Mucosa of rectum (tissue), 2 donors: ENCODE measurements around the gene PSD4.
A peak's percentile ranks its signal among the peaks of the same experiment; 100 is the strongest.

Experiments
- H3K27ac ChIP-seq, 2 donors: one replicate each; pipeline ENCODE4 v1.7.0; 2013; ENCODE audit warnings: inconsistent platforms in 2 of 2, low read depth in 2 of 2, low read length in 2 of 2
- H3K27me3 ChIP-seq, 2 donors: one replicate each; pipeline ENCODE4 v1.7.0; 2013; ENCODE audit warnings: low read length in 2 of 2; ENCODE audit not compliant: control insufficient read depth in 2 of 2, insufficient read depth in 2 of 2
- H3K36me3 ChIP-seq, 2 donors: one replicate each; pipeline ENCODE4 v1.7.0; 2013; ENCODE audit warnings: low read length in 2 of 2; ENCODE audit not compliant: control insufficient read depth in 2 of 2, insufficient read depth in 2 of 2
- H3K4me1 ChIP-seq, 2 donors: one replicate each; pipeline ENCODE4 v1.7.0; 2013; ENCODE audit warnings: low read length in 2 of 2, mild to moderate bottlenecking in 1 of 2; ENCODE audit not compliant: control insufficient read depth in 2 of 2, insufficient read depth in 2 of 2
- H3K4me3 ChIP-seq, 2 donors: one replicate each; pipeline ENCODE4 v1.7.0; 2013; ENCODE audit warnings: low read length in 2 of 2
- H3K9ac ChIP-seq, 2 donors: one replicate each; pipeline ENCODE4 v1.7.0; 2013; ENCODE audit warnings: low read length in 2 of 2, low read depth in 1 of 2, mild to moderate bottlenecking in 1 of 2
- H3K9me3 ChIP-seq, 2 donors: one replicate each; pipeline ENCODE4 v1.7.0; 2013; ENCODE audit warnings: low read length in 2 of 2; ENCODE audit not compliant: control insufficient read depth in 2 of 2
- donor health status: healthy.
- donor health status: Normal muscosa, but diverticular disease.

Gene PSD4

DNA sequence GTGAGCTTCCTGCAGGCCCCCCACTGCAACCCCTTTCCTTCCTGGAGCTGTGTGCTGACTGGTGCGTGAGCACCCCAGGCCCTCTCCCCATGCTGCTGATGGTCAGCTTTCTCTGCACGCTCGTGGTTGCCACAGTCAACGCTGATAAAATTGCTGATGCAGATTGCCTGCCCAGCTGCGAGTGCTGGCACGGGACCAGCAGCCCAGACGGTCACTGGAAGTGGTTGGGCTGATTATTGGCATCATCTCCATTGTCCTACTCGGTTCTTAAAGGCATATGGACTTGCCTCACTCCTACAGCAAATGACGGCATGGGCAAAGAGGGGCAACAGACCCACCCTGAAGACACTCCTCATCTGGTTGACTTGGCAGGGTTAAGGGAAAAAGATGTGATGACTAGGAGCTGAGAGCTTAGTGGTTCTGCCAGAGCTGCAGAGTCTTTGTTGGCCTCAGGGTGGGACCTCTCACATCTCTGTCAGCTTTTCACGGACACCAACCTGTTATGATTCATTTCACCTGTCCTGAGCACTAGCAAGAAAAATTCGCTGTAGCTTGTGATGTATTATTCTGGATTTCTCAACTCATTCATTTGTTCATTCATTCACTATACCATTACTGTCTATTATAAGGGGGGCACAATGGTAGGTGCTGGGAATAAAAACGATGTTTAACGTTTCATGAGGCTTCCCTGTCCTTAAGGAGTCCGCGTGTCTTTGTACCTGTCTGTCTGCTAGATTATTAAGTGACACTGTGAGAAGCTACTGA lies 66.6 kb downstream of the PSD4 start:
- H3K4me1 ChIP-seq = peaks cover 5 to 16% of the 10 kb centered on the region in 2 donors
- peak overlapping the region in 1 of 2 donors; percentile 20 for H3K27ac ChIP-seq
- H3K9ac ChIP-seq = no peak overlapping the region

GRCh38 chr2:113240915-113241911 lies 67.4 kb downstream of the PSD4 start:
- Histone ChIP-seq H3K4me1 (peaks cover 5 to 16% of the 10 kb centered on the region in 2 donors), H3K4me3 (no peak overlapping the region), H3K27ac (no peak overlapping the region)

More for the DNA sequence above, 66.6 kb downstream of the PSD4 start:
- Histone ChIP-seq H3K4me3 (peak overlapping the region in 1 of 2 donors; percentile 15), H3K9me3 (no peaks in the 10 kb centered on the region), H3K36me3 (no peaks in the 10 kb centered on the region), H3K27me3 (no peaks in the 10 kb centered on the region)

DNA sequence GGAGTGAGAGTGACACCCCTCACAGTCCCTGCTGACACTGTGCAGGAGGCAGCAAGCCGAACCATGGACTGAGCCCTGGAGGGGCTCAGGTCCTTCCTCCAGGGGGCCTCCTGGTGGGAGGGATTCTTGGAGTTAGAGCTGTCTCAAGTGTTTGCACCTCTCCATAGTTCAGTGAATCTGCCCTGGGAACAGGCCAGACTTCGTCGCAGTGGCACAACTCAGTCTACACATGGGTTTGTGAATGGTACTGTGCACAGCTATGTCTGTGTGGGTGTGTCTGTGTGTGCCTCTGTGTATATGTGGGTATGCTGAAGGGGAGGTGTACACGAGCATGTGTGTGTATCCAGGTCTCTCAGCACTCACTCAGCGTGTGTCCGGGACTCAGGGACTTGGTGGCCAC lies 68.6 kb downstream of the PSD4 start:
- H3K9ac ChIP-seq = no peak overlapping the region
- peaks cover 5 to 16% of the 10 kb centered on the region in 2 donors for H3K4me1 ChIP-seq
- no peak overlapping the region for H3K4me3 ChIP-seq
- H3K9me3 ChIP-seq = no peaks in the 10 kb centered on the region
- H3K27me3 ChIP-seq = no peaks in the 10 kb centered on the region
- no peak overlapping the region for H3K27ac ChIP-seq
- no peaks in the 10 kb centered on the region for H3K36me3 ChIP-seq

More at GRCh38 chr2:113240915-113241911, 67.4 kb downstream of the PSD4 start:
- no peaks in the 10 kb centered on the region for H3K9me3 ChIP-seq
- H3K27me3 ChIP-seq = no peaks in the 10 kb centered on the region
- H3K36me3 ChIP-seq = no peaks in the 10 kb centered on the region
- no peak overlapping the region for H3K9ac ChIP-seq

DNA sequence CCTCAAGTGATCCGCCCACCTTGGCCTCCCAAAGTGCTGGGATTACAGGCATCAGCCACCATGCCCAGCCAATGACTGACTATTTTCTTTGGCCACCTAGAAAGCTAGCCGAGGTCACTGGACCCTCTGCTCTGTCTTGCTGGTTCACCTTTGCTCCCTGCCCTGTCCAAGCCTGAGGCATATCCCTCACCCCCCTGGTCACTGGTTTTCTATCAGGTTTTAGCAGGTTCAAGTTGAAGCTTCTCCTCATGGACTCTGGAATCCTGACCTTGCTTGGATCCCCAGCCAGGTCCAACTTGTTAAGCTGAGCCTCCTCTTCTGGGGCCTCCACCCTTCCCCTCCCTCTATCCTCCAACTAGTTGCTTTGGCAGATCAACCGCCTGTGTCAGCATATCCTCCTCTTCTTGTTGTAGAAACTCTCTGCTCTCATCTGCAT lies 71.5 kb downstream of the PSD4 start:
- H3K4me3 ChIP-seq = no peak overlapping the region
- H3K36me3 ChIP-seq = no peaks in the 10 kb centered on the region
- H3K27ac ChIP-seq = no peak overlapping the region
- H3K9ac ChIP-seq = no peak overlapping the region
- H3K27me3 ChIP-seq = no peaks in the 10 kb centered on the region
- H3K9me3 ChIP-seq = no peaks in the 10 kb centered on the region
- H3K4me1 ChIP-seq = peaks cover 0 to 9% of the 10 kb centered on the region in 2 donors

- no peaks in the 10 kb centered on the region for H3K27me3 ChIP-seq
- H3K4me1 ChIP-seq = no peaks in the 10 kb centered on the region
- no peaks in the 10 kb centered on the region for H3K9me3 ChIP-seq
- no peaks in the 10 kb centered on the region for H3K36me3 ChIP-seq
- H3K4me3 ChIP-seq = no peak overlapping the region
- H3K9ac ChIP-seq = no peak overlapping the region
- no peak overlapping the region for H3K27ac ChIP-seq
Observed at GRCh38 chr2:113246606-113247005, 72.8 kb downstream of the PSD4 start.

DNA sequence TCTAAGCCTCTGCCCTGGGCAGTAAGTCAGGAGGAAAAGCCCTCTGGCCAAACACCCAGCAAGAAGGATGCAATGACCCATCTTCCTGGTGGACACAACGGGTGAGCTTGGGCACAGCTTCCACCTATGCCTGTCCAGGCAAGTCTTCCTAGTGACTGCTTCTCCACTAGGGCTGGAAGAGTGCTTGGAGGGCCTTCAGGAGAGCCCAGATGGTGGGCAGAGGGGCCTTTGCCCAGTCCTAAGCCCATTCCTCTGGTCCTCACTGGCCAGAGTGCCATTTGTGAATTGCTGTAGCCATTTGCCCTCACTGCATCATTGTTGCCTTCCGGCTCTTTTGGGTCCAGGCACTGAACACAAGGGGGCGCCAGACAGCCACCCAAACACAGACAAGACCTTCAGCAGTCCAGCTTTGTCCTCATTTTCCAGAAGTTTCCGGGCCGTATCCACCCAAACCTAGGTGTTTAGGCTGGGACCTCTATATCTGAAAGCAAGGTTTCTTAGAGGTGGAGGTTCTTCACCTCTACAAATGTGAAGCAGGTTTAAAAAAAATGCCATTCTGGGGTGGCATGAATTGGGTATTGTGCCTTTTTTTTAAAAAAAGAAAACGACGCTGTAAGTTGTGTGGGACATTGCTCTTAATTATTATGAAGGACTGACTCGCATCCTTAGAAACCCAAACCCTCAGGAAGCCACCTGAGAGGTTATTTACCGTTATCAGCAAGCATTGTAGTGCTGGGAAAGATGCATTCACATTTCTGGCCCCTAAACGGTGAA lies 75.4 kb downstream of the PSD4 start:
- Histone ChIP-seq H3K9ac (peak overlapping the region in 1 of 2 donors; percentile 8), H3K36me3 (no peaks in the 10 kb centered on the region), H3K4me3 (no peak overlapping the region), H3K27me3 (no peaks in the 10 kb centered on the region), H3K27ac (no peak overlapping the region), H3K9me3 (no peaks in the 10 kb centered on the region), H3K4me1 (no peaks in the 10 kb centered on the region)

DNA sequence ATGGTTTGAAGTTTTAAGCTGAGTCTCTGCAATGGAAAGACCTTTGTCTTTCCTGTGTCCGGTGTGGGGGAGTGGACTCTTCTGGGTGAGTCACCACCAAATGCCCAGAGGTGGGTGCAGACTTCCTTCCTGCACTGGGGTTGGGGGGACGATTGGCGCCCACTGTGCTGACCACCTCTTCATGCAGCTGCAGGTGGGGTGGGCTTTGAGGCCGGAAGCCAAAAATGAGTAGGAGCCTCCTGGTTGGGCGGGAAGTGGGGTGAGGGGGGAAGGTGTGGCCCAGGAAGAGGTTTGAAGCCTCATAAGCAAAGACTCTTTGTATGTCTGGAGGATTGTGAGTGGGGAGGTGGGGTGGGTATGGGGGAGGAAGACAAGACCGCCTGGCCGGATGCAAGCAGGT lies 77.3 kb downstream of the PSD4 start:
- H3K9ac ChIP-seq = no peak overlapping the region
- no peak overlapping the region for H3K4me3 ChIP-seq
- H3K9me3 ChIP-seq = no peaks in the 10 kb centered on the region
- no peaks in the 10 kb centered on the region for H3K36me3 ChIP-seq
- H3K27me3 ChIP-seq = no peaks in the 10 kb centered on the region
- H3K4me1 ChIP-seq = no peaks in the 10 kb centered on the region
- no peak overlapping the region for H3K27ac ChIP-seq

DNA sequence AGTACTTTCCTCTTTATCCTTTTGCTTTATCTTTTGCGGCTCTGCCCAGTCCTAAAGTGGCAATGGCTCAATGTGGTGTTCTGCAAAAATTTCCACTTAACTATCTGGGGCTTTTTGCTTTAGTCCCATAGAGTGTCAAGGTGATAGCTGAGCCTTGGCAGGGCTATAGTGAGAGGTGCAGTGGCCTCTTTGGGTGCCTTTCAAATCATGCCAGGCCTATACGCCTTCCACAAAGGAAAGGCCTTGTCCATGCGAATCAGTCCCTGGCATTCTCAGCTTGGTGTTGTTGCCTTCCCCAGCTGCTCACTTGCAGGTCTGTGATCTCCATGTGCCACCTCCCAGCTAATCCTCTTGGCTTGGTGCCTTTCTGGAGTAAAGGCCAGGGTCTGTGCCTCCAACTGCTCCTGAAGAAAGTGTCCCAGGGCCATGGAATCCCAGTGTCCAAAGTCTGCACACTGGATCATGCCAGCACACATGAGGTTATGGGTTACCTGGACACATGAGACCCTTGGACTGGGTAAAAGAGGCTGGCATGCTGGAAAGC lies 78.3 kb downstream of the PSD4 start:
- Histone ChIP-seq H3K27me3 (no peaks in the 10 kb centered on the region), H3K27ac (no peak overlapping the region), H3K36me3 (no peaks in the 10 kb centered on the region), H3K9me3 (no peaks in the 10 kb centered on the region), H3K9ac (no peak overlapping the region), H3K4me1 (no peaks in the 10 kb centered on the region), H3K4me3 (no peak overlapping the region)

- Histone ChIP-seq H3K4me1 (no peaks in the 10 kb centered on the region), H3K9me3 (no peaks in the 10 kb centered on the region), H3K36me3 (no peaks in the 10 kb centered on the region), H3K27ac (no peak overlapping the region), H3K9ac (no peak overlapping the region), H3K27me3 (no peaks in the 10 kb centered on the region), H3K4me3 (no peak overlapping the region)
Observed at GRCh38 chr2:113253453-113253852, 79.7 kb downstream of the PSD4 start.
